Adipose tissue (tissue), 3 donors: Measurements from ENCODE around the gene PRKACA. TPM values are rescaled to one million over a fixed set of nuclear protein-coding genes. Genes with fewer than 3 reads are reported as not detected.

Experiments
- H3K27ac ChIP-seq: one replicate; pipeline ENCODE4 v1.5.1; 2013; ENCODE audit warnings: low read depth, low read length
- WGBS, 3 donors: extraction: QIAGEN DNeasy Blood & Tissue Kit; methylation state at CpG; one replicate each; pipeline ENCODE4 v1.1.7; 2013; 5-methylcytosine and 5-hydroxymethylcytosine counted together
- polyA plus RNA-seq, 3 donors: library from polyadenylated mRNA; stranded (reverse); fragments of 200-250 nt; gene quantifications; one replicate each; pipeline ENCODE4 v1.2.3, GENCODE V29; 2013
- donor health status: healthy with polysubstance abuse.
- donor health status: Bipolar disorder and iron deficiency.
- donor health status: healthy.

The PRKACA gene
- polyA plus RNA-seq, 3 donors, result 29.8 to 95.5 (median 73.2) TPM

DNA sequence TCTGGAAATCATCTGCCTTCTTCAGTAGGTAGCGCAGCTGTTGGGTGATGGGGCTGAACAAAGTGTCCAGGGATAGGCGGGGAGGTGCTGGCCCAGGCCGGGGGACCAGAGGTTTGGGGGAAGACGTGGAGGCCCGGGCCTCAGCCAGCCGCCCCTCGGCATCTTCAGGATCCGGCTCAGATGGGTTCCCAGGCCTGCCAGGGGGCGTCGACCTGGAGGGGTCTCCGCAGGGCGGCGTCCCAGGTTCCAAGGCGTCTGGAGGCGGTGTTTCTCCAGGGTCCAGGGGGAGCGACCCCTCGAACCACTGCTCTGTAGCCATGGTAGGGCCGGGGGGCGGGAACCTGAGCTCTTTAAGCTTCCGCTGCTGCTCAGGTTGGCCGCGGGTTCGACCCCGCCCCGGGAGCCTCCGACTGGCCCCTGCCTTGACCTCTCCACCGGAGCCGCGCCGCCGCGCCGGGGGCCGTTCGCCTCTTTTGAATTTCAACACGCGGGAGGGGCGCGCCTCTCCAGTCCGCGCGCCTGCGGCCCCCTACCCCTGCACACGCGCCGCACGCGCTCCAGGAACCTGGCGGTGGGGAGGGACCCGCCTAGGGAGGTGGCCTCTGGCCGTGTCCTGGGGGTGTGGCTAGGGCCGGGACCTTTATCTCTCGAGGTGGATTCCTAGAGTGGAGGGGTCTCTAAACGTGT lies 32.1 kb downstream of the PRKACA start, which contains the start of gene C19orf67:
C19orf67 (minus strand) TSS at position 475 of the 687 bp plus-strand sequence; CDS start at position 319, 156 bp downstream.
- WGBS, 3 donors, result 51 to 77% (median 76%) methylated on average over 47 to 54 of the region's 54 CpGs
- no peak within 1 kb of the TSS for H3K27ac ChIP-seq

DNA sequence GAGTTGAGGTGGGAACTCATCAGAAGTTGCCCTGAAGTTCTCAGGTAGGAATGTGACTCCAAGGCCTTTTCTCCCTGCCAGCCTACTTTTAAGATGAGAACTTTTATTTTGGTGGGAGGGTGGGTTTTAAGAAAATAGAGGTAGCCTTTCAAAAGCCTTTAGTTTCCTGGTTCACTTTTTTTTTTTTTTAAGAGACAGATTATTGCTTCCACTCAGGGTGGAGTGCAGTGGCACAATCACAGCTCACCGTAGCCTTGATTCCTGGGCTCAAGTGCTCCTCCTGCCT lies 34.9 kb downstream of the PRKACA start:
- WGBS, 3 donors, result 50 to 76% (median 67%) methylated on average over 1 of the region's 1 CpG
- H3K27ac ChIP-seq, result no peak overlapping the region

GRCh38 chr19:14081797-14082674 lies 35.5 kb downstream of the PRKACA start:
- WGBS, 3 donors, result 8 to 25% (median 22%) methylated on average over 24 of the region's 24 CpGs

GRCh38 chr19:14080887-14081796 lies 36.4 kb downstream of the PRKACA start:
- 0 to 1% (median 1%) methylated on average over 50 of the region's 50 CpGs for WGBS, 3 donors

More at GRCh38 chr19:14081797-14082674, 35.5 kb downstream of the PRKACA start:
- H3K27ac ChIP-seq, result no peak overlapping the region

DNA sequence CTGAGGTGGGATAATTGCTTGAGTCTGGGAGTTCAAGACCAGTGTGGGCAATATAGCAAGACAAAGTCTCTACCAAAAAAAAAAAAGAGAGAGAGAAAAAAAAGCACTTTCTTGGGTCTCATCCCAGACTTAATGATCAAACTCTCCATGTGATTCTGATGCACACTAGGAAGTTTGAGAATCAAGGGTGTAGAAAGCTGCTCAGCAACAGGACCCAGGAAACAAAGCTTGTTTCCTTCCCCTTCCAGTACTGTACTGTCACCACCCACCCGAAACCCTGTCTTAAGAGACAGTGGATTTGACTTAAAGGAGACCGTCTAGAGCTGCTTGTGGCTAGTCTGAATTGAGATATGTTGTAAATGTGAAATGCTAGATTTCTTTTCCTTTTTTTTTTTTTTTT lies 39.2 kb downstream of the PRKACA start:
- H3K27ac ChIP-seq, result no peak overlapping the region
- WGBS, 3 donors, result 42 to 87% (median 45%) methylated on average over 2 of the region's 2 CpGs

More at GRCh38 chr19:14080887-14081796, 36.4 kb downstream of the PRKACA start:
- H3K27ac ChIP-seq, result no peak overlapping the region

- WGBS, 3 donors, result 1 to 2% (median 1%) methylated on average over 41 to 44 of the region's 44 CpGs
These were observed 43.4 kb downstream of the PRKACA start for GRCh38 chr19:14073925-14074838.

DNA sequence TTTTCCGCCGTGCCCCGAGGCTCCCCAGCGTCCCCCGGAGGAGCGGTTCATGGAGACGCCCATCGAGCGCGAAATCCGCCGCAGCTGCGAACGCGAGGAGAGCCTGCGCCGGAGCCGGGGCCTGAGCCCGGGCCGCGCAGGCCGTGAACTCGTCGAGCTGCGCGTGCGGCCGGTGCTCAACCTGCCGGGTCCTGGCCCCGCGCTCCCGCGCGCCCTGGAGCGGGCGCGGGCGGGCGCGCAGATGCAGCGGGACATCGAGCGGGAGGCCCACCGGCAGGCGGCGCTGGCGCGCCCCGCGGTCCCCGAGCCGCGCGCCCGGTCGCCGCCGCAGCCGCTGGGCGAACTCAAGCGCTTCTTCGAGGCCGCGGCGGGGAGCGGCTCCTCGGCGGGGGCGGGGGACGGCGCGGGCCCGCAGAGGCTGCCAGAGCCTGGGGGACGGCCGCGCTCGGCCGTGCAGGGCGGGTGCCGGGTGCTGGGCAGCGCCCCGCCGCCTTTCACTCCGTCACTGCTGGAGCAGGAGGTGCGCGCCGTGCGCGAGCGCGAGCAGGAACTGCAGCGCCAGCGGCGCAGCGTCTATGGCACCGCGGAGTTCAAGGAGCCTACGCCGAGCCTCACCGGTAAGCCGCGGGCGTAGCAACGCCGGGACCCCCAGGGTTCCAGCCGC lies 44.2 kb downstream of the PRKACA start:
- WGBS, 3 donors, result 0 to 1% (median 0%) methylated on average over 42 to 106 of the region's 106 CpGs
- peak overlapping the region; percentile 54 for H3K27ac ChIP-seq

More at GRCh38 chr19:14073925-14074838, 43.4 kb downstream of the PRKACA start:
- H3K27ac ChIP-seq, result peak overlapping the region; percentile 54

GRCh38 chr19:14072535-14073260 lies 44.9 kb downstream of the PRKACA start, which contains the start of gene MISP3:
MISP3 (plus strand) TSS chr19:14072786; CDS start chr19:14073310, 524 bp downstream.
- WGBS, 3 donors, result 1% methylated on average over 37 to 51 of the region's 51 CpGs
- H3K27ac ChIP-seq, result peak within 1 kb of the TSS; percentile 54

DNA sequence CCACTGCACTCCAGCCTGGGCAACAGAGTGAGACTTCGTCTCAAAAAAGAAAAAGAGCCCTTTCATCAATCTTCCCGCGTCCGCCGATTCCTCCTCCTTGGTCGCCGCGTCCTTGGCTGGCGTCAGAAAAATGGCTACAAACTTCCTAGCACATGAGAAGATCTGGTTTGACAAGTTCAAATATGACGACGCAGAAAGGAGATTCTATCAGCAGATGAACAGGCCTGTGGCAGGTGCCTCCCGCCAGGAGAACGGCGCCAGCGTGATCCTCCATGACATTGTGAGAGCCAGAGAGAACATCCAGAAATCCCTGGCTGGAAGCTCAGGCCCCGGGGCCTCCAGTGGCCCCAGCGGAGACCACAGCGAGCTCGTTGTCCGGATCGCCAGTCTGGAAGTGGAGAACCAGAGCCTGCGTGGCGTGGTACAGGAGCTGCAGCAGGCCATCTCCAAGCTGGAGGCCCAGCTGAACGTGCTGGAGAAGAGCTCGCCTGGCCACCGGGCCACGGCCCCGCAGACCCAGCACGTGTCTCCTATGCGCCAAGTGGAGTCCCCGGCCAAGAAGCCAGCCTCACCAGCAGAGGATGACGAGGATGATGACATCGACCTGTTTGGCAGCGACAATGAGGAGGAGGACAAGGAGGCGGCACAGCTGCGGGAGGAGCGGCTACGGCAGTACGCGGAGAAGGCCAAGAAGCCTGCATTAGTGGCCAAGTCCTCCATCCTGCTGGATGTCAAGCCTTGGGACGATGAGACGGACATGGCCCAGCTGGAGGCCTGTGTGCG lies 47.1 kb downstream of the PRKACA start:
- H3K27ac ChIP-seq, result no peak overlapping the region
- 95 to 96% (median 95%) methylated on average over 42 to 43 of the region's 43 CpGs for WGBS, 3 donors

- WGBS, 3 donors, result 67 to 71% (median 68%) methylated on average over 2 of the region's 2 CpGs
These were observed 51.4 kb downstream of the PRKACA start for GRCh38 chr19:14066134-14066533.

DNA sequence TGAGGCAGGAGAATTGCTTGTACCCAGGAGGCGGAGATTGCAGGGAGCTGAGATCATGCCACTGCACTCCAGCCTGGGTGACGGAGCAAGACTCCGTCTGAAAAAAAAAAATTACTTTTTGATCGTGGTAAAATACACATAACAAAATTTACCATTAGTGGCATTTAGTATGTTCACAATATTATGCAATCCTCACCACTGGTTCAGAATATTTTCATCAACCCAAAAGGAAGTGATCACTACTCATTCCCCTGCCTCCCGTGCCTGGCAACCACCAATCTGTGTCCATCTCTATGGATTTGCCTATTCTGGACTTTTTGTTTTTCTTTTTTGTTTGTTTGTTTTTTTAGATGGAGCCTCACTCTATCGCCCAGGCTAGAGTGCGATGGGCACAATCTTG lies 54.5 kb downstream of the PRKACA start:
- no peak overlapping the region for H3K27ac ChIP-seq
- WGBS, 3 donors, result 63 to 73% (median 69%) methylated on average over 7 of the region's 7 CpGs

More at GRCh38 chr19:14066134-14066533, 51.4 kb downstream of the PRKACA start:
- H3K27ac ChIP-seq, result no peak overlapping the region

DNA sequence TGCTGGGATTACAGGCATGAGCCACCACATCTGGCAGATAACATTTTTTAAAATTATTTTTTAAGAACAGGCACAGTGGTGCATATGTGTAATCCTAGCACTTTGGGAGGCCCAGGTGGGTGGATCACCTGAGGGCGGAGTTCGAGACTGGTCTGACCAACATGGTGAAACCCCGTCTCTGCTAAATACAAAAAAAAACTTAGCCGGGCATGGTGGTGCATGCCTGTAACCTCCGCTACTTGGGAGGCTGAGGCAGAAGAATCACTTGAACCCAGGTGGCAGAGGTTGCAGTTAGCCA lies 55.1 kb downstream of the PRKACA start:
- no peak overlapping the region for H3K27ac ChIP-seq
- 62 to 89% (median 87%) methylated on average over 5 of the region's 5 CpGs for WGBS, 3 donors

- H3K27ac ChIP-seq, result no peak within 1 kb of the TSS
- WGBS, 3 donors, result 32 to 75% (median 71%) methylated on average over 19 of the region's 19 CpGs
These were observed 55.6 kb downstream of the PRKACA start, which contains the start of gene PALM3 for GRCh38 chr19:14061751-14062557. PALM3 (minus strand) TSS chr19:14062076; CDS start chr19:14061980, 96 bp downstream.

GRCh38 chr19:14061081-14061749 lies 56.3 kb downstream of the PRKACA start:
- WGBS, 3 donors, result 33 to 54% (median 50%) methylated on average over 9 of the region's 9 CpGs

More at GRCh38 chr19:14061081-14061749, 56.3 kb downstream of the PRKACA start:
- no peak overlapping the region for H3K27ac ChIP-seq
